Germinal center (tissue), 1 donor: ENCODE data around the gene ADAM12.

Experiments used
- DNase-seq: peaks from one replicate; pipeline ENCODE4 v3.0.0; 2012; ENCODE audit warnings: mixed read lengths, low spot score

The ADAM12 gene

DNA sequence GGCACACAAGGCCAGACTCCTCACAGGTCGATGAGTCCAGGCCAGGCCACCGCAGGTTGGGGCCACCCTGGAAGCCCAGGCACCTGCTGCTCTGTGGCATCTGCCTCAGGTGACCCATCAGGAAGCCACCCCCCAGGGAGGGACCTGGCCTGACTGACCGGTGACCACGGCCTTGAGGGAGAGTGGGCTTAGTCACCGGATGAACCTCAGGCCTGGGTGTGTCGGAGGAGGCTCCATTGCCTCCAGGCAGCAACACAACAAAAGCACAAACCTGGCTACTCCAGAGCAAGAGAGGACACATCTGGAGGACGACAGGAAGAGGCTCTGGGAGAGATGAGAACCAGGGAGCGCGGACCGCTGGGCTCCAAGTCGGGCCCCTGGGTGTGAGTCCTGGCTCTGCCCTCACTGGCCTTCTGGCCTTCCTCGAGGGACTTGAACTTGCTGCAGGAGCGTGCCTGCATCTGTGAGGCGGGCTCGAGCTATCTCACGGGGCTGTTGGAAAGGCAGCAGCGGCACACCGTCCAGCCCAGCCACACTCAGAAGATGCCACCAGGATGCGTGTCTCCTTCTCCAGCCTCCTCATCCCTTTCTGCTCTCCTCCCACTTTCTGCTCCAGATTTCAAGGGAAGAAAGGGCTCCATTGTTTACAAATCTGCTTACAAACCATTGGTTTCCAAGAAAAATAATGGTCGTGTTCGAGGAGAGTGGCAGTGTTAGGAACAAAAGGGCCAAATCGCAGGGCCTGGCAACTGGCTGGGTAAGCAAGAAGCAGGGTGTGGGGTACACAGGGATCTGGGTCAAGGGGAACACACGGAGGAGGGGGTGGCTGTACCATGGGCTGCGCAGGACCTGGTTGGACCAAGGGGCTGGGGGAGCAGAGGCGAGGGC is 152.9 kb downstream of the ADAM12 start:
- DNase-seq = no peak

DNA sequence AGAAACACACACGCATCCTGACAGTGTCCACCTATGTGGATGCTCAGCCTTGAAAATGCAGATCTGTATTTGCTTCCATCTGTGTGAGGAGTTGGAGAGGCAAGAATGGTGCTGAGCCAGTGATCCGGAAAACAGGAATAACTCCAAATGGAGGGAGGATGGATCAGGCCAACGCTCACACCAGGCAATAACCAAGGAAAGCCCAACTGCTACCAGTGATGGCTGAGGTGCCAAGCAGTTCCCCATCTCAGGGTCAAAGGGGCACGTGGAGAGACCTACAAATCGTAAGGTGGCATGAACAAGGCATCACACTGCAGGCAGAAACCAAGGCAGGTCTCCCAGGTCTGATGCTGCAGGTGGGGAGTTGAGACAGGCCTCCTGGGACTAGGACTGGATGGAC is 153.6 kb downstream of the ADAM12 start:
- DNase-seq = no peak

DNA sequence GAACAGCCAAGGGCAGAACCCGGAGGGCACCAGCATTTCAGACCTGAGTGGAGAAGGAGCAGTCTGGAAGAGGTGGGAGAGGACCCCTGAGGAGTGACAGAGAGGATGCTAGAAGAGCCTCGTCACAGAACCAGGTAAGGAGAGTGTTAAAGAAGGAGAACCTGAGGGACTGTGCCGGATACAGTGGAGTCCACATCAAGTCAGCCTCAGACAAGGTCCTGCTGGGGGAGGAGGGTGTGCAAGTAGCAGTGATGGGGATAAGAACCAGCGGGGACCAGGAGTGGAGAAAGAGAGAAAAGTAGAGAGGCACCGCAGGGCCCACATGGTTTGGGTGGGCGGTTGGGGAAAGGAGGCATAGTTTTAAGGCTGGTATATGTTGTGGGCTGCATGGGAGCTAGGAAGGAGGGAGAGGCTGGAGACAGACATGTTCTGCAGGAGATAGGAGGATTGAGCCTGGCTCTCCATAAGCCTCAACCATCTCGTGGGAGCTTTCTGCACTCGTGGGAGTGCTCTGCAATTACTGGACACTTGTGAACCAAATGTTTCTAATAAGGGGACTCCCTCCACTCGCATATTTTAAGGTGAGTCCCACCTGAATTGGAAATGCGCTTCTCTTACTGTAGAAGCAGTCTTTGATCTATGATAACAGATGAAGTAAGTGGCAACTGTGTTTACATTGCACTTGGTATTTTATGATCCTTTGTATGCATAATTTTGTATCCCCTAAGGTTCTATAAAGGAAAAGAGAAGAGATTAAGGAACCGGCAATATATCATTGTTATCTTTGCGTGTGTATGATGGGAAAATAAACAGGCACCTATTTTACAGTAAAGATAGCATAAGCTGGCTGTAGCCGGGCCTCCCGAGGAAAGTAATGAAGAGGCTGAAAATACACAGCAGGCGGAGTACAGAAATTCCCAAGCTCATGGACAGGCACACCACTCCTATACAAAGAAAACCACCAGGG is 154.8 kb downstream of the ADAM12 start:
- DNase-seq = no peak

DNA sequence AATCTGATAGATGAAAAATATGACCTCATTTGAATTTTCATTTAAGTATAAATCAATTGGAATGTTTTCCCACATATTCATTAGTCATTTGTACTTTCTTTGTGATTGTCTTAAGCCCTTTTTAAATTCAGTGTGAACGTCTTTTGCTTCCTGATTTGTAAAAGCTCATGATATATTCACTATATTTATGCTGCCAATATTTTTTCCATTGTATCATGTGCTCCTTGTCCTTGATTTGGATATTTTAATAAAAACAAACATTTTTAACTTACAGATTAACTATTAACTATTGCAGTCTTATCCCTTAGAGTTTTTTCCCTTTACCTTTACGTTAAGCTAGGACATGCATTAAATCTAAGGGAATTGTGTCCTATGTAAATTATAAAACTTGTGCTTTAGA is 157.7 kb downstream of the ADAM12 start:
- DNase-seq = no peak

DNA sequence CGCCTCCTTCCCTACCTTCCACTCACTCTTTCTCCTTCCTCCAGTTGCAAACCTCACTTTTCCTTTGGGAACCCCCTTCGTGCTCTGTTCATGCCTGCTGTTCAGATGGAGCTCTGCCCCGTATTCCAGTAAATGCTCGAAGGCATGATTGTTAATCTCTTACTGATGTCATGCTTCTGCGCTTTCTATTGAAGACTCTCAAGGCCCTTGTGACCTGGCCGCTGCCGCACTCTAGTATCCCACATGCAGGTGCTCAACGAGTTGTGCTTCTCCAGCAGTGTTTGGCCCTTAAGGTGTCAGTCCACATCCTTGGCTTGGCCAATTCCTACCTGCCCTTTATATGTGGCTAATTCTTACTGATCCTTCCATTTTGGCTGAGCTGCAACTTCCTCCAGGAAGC is 158.6 kb downstream of the ADAM12 start:
- DNase-seq = no peak

DNA sequence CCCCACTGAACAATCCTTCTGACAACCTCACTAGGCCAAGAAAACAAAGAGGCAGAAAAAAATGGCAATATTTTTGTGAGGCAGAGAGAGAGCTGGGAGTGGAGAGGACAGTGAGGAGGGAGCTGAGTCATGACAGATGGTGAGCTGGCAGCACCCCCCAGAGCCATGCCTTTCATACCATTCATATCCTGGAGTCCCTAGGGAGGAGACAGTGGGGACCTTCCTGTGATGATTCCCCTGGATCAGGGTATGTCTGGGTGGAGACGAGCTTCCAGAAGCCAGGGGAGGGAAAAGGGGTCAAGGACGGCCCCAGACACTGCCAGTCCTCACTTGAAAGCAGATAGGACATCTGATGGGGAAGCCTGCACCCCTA is 160.5 kb downstream of the ADAM12 start:
- DNase-seq = no peak

DNA sequence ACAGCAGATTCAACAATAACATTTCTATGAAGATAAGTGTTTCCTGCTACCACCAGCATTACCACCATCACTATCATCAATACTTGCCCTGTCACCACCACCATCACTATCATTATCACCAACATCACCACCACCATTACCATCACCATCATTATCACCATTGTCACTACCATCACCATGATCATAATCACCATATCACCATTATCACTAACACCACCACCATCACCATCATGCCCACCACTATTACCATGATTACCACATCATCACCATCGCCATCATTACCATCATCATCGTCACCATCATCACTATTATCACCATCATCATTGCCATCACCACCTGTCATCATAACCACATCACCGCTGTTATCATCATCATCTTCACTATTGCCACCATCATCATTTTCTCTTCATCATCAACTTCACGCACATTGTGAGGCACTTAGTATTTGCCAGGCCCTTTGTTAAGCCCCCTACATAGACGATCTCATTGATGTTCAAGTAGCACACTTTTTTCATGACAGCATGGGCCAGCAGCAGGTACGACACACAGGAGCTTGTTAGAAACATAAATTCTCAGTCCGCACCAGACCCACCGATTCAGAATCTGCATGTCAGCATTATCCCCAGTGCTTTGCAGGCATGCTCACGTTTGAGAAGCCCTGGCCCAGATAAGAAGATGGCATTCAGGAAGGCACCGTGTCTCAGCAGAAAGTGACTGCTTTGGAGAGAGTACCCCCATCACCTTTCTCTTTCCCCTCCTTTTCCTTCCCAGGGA is 161.1 kb downstream of the ADAM12 start:
- no peak for DNase-seq

DNA sequence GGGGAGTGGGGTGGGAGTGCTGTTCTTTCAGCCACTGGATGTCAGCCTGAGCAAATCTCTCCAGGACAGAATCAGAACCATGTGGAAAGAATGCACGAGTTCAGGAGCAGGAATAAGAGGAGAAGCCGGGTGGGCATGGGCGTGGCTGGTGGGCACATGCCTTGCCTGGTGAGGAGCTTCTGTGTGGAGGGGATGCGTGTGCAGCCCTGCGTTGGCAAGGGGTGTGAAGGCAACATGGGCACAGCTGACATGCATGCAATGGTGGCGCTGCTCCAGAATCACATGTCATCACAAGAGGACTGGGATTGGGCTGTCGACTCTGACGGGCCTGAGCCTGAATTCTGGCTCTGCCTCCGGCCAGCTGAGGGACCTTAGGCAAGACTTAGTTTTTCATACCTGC is 162.1 kb downstream of the ADAM12 start:
- no peak for DNase-seq

DNA sequence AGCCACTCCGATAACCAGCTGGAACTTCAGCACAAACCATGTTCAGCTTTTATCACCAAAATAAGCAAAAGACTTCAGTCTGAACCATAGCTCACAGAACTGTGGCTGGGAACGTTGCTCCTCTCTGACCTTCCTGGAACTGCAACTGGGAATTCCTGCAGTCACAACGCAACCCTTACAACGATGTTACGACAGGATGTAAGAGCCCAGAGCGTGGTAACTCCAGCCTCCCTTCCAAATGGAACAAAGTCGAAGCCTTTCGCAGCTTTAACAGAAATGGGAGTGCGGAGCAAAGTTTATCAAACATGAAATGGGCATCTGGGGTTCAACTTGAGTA is 162.6 kb downstream of the ADAM12 start:
- no peak for DNase-seq

DNA sequence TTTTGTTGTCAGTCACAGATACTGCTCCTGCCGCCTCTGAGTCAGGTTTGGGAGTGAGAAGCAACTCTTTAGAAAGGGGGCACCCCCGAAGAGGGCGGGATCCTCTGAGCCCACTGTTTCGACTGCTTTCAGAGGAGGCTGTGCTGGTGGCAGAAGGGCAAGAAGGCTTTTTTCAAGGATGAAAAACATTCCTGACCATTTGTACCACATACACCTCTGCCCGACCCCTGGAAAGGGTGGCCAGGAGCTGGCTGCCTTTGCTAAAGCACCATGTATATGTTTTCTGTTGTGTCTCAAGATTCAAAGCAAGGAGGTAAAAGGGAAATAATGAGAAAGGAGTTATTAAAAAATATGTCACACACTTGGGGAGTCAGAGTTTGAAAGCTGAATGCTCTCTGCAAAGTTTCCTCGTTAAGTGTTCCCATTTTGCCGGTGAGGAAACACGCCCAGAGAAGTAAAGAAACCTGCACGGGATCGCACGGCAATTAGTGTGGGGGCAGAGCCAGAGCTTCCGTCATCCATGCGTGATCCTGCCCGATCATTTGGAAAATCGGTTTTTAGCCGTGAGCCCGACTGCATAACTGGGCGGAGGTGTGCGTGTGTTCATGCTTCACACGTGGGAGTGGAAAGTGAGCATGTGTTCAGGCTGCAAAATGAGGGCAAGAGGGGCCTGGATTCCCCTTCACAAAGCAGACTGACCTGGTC is 163.2 kb downstream of the ADAM12 start:
- DNase-seq = no peak

DNA sequence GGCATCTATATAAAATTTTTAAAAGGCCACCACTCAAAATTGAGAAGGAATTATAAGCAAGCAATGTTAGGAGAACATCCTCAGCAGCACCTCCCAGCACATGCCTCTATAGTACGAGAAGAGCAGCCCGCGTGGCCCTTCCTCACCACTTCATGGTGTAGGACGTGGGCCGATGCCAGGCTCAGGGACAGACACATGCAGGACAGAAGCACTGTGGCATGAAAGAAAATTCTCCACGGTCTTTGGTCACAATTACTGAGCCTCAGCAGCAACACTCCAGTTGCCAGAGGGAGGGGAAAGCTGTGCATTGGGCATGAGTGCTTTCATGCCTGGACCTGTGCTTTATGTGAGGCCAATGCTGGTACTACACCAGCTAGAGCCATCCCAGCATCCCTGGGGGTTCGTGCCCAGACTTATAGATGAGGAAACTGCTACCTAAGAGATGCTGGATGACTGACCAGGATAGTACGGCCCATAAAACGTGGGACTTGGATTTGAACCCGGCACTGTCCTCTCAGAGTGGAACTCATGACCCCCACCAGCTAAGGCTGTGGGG is 164.7 kb downstream of the ADAM12 start:
- DNase-seq = no peak

DNA sequence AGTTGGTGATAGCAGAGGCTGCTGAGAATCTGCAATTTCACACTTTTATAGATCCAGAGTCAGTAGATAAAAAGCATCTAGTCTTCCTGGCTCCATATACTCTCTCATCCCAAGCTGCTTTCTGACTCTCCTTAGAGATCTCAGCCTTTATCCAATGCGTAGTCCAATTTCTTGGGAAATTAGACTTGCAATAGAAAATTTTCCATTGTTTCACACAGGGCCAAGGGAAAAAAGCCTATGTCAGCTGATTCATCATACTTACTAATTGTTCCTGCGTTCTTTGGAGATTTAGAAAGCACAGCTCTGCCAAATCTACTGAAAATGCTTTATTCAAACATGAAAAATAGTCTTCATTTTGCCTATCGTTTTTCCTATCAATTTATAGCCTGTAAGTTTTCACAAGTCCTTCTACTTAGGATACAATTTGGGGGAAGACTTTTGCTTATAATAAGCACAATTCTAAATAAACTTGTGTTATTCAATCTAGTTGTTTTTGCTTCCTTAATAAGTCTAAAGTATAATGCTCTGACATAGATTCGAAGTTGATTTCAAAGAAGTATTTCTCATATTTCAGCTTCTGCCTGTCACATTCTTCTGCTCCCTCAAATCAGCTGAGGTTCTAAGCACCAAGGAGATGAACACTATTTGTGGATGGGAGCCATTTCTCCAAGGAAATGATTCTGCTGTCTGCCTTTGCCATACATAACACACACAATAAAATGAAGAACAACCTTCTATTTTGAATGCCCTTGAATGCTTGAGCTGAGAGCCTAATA is 165.4 kb downstream of the ADAM12 start:
- DNase-seq = no peak

DNA sequence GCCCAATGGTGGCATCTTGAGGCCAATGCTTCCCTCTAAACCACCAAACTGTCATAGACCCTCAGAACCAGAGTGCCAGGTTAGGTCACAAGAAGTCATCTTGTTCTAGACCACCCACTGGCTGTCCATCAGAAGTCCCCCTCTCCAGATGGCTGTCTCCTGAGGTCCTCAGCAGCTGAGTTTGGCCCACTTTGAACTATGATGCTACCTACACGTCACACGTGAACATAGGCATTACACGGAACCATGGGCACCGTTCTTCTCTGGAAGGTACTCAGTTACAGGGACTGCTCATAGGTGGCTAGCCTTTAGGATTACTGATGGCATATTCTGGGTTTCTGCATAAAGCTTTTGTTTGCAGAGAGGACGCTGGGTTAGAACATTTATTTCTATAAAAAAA is 166.4 kb downstream of the ADAM12 start:
- no peak for DNase-seq

DNA sequence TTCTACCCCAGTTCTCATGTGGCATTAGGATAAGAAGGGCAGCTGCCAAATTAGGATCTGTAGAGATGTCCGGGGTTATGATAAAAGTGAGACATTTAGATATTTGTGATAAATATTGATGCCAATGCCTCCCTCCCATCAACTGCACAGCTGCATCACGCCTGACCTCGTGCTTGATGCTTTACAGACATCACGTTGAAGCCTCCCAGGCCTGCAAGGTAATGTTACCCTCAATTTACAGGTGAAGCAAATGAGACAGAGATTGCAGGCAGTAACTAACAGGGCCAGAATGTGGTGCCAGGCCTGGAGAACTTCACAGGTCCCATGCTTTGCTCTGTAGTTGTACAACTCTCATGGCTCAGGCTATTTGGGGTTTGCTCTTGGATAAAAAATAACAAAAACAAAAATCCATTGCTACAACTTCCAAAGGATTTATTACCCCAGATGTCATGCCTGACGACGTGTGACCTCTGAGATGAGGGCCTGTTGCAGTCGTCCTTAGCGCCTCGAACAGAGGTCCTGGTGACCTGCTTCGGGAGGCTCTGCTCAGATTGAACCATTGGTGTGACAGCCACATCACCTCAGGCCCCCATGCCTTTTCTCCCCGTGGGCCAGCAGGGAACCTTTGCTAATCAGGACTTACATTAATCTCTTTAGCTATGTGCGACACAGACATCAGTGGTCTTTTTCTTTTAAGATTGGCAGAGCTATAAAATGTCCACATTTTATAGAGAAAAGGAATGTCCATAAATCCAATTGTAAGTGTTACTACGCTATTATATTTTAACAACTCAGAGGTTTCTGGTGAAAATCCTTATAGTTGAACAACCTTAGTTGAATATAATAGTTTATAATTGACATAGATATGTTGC is 169.3 kb downstream of the ADAM12 start:
- DNase-seq = no peak

DNA sequence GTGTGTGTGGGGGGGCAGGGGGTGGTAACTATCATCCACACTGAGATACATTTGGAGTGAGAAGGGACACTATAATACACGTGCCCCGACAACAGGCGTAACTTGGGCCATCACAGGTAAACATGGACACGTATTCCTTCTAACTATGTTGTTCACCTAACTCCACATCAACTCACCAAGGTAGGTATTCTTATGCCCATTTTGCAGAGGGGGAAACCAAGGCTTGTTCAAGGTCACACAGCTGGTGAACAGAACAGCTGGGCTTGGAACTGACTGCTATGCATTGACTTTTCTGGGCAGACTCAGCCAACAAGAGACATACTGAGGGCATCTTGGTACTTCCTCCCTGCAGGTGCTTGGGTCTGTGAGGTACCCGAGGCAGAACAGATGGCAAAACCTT is 170.1 kb downstream of the ADAM12 start:
- no peak for DNase-seq

DNA sequence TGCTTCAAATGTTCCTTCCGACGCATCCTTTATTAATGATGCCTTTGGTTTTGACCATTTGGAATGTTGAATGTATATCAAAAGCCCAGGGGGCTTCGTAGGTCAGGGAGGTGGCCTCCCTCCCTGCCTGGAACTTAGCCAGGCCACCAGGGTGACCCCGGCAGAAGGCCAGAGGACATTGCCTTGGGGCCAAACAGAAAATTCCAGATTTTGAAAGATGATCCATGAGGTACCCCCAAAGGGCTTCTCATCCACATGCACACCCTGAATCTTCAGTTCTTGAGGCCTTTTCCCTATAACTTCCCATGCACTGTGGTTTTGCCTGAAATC is 171.7 kb downstream of the ADAM12 start:
- DNase-seq = no peak

DNA sequence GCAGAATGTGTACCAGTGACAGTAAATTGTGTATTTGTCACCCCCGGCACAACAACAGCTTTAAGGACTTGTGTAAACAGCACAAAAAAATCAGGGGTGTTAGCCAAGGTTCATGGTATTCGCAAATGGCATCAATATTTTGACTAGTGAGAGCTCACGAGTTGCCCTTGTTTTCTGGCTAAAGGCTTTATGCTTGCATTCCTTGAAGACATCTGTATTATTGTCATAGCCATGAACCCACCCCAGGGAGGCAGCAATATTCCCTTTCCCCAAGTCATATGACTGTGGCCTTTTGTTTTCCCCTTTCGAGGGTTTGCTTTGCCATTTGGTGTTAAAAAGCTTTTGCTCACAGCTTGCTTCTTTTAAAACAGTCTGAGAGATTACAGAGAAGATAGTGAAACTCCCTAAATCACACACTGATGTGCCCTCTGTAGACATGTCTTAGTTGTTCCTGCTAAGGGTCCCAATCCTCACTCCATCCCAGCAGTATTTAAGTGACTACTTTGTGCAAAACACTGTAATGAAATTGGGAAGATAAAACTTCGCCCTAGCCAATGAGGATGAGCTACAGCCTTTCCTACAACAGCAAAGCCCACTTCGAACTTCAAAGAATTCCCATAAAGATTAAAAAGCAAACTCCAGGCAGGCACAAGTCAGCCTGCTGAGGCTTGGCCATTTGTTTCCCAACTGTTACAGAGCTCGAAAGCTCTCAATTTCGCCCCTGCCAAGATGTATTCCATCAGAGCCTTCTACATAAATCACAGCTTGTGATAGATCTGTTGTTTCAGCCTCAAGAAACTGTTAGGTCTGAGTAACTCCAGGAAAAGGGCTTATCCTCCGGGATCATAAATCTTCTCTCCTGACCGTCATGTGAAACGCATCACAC is 172.3 kb downstream of the ADAM12 start:
- no peak for DNase-seq

DNA sequence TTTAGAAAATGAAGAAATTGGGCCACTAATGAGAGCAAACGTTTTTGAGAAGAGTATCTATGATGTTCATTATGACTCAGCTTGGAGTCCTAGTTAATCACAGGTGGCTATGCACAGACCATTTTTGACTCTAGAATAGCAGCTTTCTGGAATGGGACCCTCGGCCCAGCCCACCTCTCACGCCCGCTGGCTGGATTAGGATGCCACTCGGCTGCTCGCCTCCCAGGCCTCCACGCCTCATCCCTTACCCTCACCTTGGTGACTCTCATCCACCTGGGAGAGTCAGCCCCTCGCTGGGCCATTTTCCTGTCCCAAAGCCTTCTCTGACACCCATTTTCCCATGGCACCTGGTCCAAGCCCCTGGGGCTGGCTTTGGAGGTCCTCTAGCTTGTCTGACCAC is 173.6 kb downstream of the ADAM12 start:
- DNase-seq = no peak

DNA sequence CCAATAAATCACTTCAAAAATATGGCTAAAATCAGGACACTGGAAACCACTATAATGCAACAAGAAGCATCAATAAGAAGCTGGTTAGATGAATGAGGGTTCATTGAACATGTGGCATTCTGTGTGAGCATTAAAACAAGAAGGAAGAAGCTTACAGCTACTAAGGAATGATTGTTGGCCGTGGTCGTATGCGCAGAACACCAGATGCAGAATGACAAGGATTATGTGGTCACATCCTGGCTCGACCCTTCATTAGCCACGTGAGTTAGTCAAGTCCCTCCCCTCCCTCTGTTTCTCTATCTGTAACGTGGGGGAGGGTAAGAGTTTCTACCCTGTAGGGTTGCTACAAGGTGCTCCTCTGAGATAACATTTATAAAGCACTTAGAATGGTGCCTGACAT is 174.3 kb downstream of the ADAM12 start:
- no peak for DNase-seq
